WTC11 (cell line): Measurements from ENCODE around the gene BOLA2B. TPM values are rescaled to one million over a fixed set of nuclear protein-coding genes. Genes with fewer than 3 reads are reported as not detected.
"Not testable (repeated sequence)": the region's sequence is repeated elsewhere in the genome, so short reads cannot be mapped to it uniquely, and the experiment has no call there.

ENCODE experiments used
- ATAC-seq: fragments of 200-7000 bp; cut with Tn5 transposase; 2 replicates; pipeline ENCODE4 v1.10.0; 2021; ENCODE audit warnings: mild to moderate bottlenecking, moderate library complexity
- CTCF ChIA-PET: fragments of 300-600 bp; sonication (Branson Sonifier 250); formaldehyde crosslinking; loops from one replicate; lab custom pipeline; 2021; ENCODE audit warnings: antibody characterized with exemption; lab: Charles Lee
- POLR2A ChIA-PET: fragments of 350-600 bp; sonication (Branson Sonifier 250); formaldehyde crosslinking; loops from one replicate; lab custom pipeline; 2021; ENCODE audit warnings: antibody characterized with exemption; lab: Charles Lee
- DNase-seq: peaks from one replicate; pipeline ENCODE4 v3.0.0; 2021; ENCODE audit warnings: low spot score
- H3K27ac Mint-ChIP-seq: 2 replicates; pipeline ENCODE4 v1.8.0; 2021; ENCODE audit warnings: mixed read lengths
- H3K27me3 Mint-ChIP-seq: 2 replicates; pipeline ENCODE4 v1.8.0; 2021; ENCODE audit warnings: low read depth, mild to moderate bottlenecking, moderate library complexity, mixed read lengths
- H3K36me3 Mint-ChIP-seq: 2 replicates; pipeline ENCODE4 v1.8.0; 2021; ENCODE audit warnings: mixed read lengths
- H3K4me1 Mint-ChIP-seq: 2 replicates; pipeline ENCODE4 v1.8.0; 2022; ENCODE audit warnings: mixed read lengths
- H3K4me3 Mint-ChIP-seq: 2 replicates; pipeline ENCODE4 v1.8.0; 2021; ENCODE audit warnings: mild to moderate bottlenecking, moderate library complexity, mixed read lengths
- H3K9me3 Mint-ChIP-seq: 2 replicates; pipeline ENCODE4 v1.8.0; 2021; ENCODE audit warnings: mixed read lengths
- E2F1 ChIP-seq: sonication (generic); formaldehyde crosslinking; IDR thresholded peaks from 2 replicates; pipeline ENCODE4 v1.8.0; 2022; ENCODE audit warnings: mild to moderate bottlenecking, missing genetic modification reagents
- ELF4 ChIP-seq: sonication (generic); formaldehyde crosslinking; IDR thresholded peaks from 2 replicates; pipeline ENCODE4 v1.8.1; 2022; ENCODE audit warnings: low read depth, mild to moderate bottlenecking, moderate library complexity, missing genetic modification reagents
- ERG ChIP-seq: fragments of 250-450 bp; sonication (Bioruptor Pico); IDR thresholded peaks from 2 replicates; pipeline ENCODE4 v1.8.0; 2021; ENCODE audit warnings: mild to moderate bottlenecking
- ETV6 ChIP-seq: sonication (generic); formaldehyde crosslinking; IDR thresholded peaks from 2 replicates; pipeline ENCODE4 v1.8.1; 2022; ENCODE audit warnings: mild to moderate bottlenecking, missing genetic modification reagents
- GABPB1 ChIP-seq: sonication (generic); formaldehyde crosslinking; IDR thresholded peaks from 2 replicates; pipeline ENCODE4 v1.8.1; 2023; ENCODE audit warnings: mild to moderate bottlenecking, missing genetic modification reagents
- HMGXB4 ChIP-seq: sonication (generic); formaldehyde crosslinking; IDR thresholded peaks from 2 replicates; pipeline ENCODE4 v1.8.1; 2023; ENCODE audit warnings: mild to moderate bottlenecking, moderate library complexity, missing genetic modification reagents
- NR1H2 ChIP-seq: sonication (generic); formaldehyde crosslinking; IDR thresholded peaks from 2 replicates; pipeline ENCODE4 v1.9.0; 2021; ENCODE audit warnings: mild to moderate bottlenecking, moderate library complexity, missing genetic modification reagents
- NR2C2 ChIP-seq: sonication (generic); formaldehyde crosslinking; IDR thresholded peaks from 2 replicates; pipeline ENCODE4 v1.8.0; 2022; ENCODE audit warnings: mild to moderate bottlenecking, missing genetic modification reagents
- PREB ChIP-seq: sonication (generic); formaldehyde crosslinking; IDR thresholded peaks from 2 replicates; pipeline ENCODE4 v1.8.1; 2022; ENCODE audit warnings: mild to moderate bottlenecking, missing genetic modification reagents, moderate library complexity, borderline replicate concordance
- SMAD4 ChIP-seq: sonication (generic); formaldehyde crosslinking; IDR thresholded peaks from 2 replicates; pipeline ENCODE4 v1.8.0; 2022; ENCODE audit warnings: mild to moderate bottlenecking, missing genetic modification reagents
- TEAD1 ChIP-seq: sonication (generic); formaldehyde crosslinking; IDR thresholded peaks from 2 replicates; pipeline ENCODE4 v1.8.0; 2022; ENCODE audit warnings: mild to moderate bottlenecking, missing genetic modification reagents
- ZNF232 ChIP-seq: sonication (generic); formaldehyde crosslinking; IDR thresholded peaks from 2 replicates; pipeline ENCODE4 v1.8.0; 2022; ENCODE audit warnings: mild to moderate bottlenecking, missing genetic modification reagents
- total RNA-seq: library from RNA; stranded (reverse); gene quantifications from 3 replicates; pipeline ENCODE4 v1.2.3, GENCODE V29; 2021
- TF ChIP-seq, protein P1 (sequence below): sonication (generic); formaldehyde crosslinking; IDR thresholded peaks from 2 replicates; pipeline ENCODE4 v1.8.1; 2023; ENCODE audit warnings: mild to moderate bottlenecking, missing genetic modification reagents, moderate library complexity
- TF ChIP-seq, protein P2 (sequence below): sonication (generic); formaldehyde crosslinking; IDR thresholded peaks from 2 replicates; pipeline ENCODE4 v1.8.1; 2023; ENCODE audit warnings: mild to moderate bottlenecking, missing genetic modification reagents
- TF ChIP-seq, protein P3 (sequence below): sonication (generic); formaldehyde crosslinking; IDR thresholded peaks from 2 replicates; pipeline ENCODE4 v1.8.1; 2023; ENCODE audit warnings: mild to moderate bottlenecking, missing genetic modification reagents

The BOLA2B gene
- total RNA-seq, 1 experiment from 2014 or later = 206 TPM

DNA sequence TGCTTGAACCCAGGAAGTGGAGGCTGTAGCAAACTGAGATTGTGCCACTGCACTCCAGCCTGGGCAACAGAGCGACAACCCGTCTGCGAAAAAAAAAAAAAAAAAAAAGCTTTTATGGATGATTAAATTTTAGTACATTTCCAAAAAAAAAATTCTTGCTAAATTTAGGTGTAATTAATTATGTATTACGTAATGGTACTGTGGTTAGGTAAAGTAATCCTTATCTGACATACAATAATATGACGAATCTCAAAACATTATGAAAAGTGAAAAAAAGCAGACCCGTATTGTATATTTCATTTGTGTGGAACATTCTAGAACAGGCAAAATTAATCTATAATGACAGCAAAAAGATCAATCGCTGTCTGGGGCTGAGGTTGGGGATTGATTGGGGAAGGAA lies 20.4 kb downstream of the BOLA2B start (continued):
- TF ChIP-seq PREB (CRISPR knock-in tag) = no peak
- no peak for TF ChIP-seq NR2C2 (CRISPR knock-in tag)
- no peak for TF ChIP-seq GABPB1 (CRISPR knock-in tag)
- no peak for TF ChIP-seq E2F1 (CRISPR knock-in tag)
- TF ChIP-seq HMGXB4 = no peak
- TF ChIP-seq TEAD1 (CRISPR knock-in tag) = no peak
- TF ChIP-seq, all 79 proteins: peak for 0

DNA sequence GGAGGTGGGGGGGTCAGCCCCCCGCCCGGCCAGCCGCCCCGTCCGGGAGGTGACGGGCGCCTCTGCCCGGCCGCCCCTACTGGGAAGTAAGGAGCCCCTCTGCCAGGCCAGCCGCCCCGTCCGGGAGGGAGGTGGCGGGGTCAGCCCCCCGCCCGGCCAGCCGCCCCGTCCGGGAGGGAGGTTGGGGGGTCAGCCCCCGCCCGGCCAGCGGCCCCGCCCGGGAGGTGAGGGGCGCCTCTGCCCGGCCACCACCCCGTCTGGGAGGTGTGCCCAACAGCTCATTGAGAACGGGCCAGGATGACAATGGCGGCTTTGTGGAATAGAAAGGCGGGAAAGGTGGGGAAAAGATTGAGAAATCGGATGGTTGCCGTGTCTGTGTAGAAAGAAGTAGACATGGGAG lies 23.3 kb downstream of the BOLA2B start:
- POLR2A ChIA-PET, DNase-seq, H3K9me3 Mint-ChIP-seq, H3K4me1 Mint-ChIP-seq, ATAC-seq, CTCF ChIA-PET, H3K27ac Mint-ChIP-seq, H3K36me3 Mint-ChIP-seq, H3K4me3 Mint-ChIP-seq: not testable (repeated sequence)
- peaks cover 18% of the 10 kb centered on the region for H3K27me3 Mint-ChIP-seq

DNA sequence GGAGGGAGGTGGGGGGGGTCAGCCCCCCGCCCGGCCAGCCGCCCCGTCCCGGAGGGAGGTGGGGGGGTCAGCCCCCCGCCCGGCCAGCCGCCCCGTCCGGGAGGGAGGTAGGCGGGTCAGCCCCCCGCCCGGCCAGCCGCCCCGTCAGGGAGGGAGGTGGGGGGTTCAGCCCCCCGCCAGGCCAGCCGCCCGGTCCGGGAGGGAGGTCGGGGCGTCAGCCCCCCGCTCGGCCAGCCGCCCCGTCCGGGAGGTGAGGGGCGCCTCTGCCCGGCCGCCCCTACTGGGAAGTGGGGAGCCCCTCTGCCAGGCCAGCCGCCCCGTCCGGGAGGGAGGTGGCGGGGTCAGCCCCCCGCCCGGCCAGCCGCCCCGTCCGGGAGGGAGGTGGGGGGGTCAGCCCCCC lies 24.1 kb downstream of the BOLA2B start:
- H3K9me3 Mint-ChIP-seq, H3K36me3 Mint-ChIP-seq, POLR2A ChIA-PET, H3K4me1 Mint-ChIP-seq, H3K4me3 Mint-ChIP-seq, CTCF ChIA-PET, DNase-seq, H3K27ac Mint-ChIP-seq, ATAC-seq: not testable (repeated sequence)
- H3K27me3 Mint-ChIP-seq = peaks cover 23% of the 10 kb centered on the region

DNA sequence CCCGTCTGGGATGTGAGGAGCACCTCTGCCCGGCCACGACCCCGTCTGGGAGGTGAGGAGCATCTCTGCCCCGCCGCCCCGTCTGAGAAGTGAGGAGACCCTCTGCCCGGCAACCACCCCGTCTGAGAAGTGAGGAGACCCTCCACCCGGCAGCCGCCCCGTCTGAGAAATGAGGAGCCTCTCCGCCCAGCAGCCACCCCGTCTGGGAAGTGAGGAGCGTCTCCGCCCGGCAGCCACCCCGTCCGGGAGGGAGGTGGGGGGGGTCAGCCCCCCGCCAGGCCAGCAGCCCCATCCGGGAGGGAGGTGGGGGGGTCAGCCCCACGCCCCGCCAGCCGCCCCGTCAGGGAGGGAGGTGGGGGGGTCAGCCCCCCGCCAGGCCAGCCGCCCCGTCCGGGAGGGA lies 24.7 kb downstream of the BOLA2B start:
- CTCF ChIA-PET = interaction anchor here (1.9 kb wide), 1 partner anchor 57 kb away, joined by 6 read pairs; no protein-coding TSS in a partner anchor
- H3K27ac Mint-ChIP-seq, H3K4me1 Mint-ChIP-seq, DNase-seq, H3K36me3 Mint-ChIP-seq, H3K4me3 Mint-ChIP-seq, ATAC-seq, POLR2A ChIA-PET, H3K9me3 Mint-ChIP-seq: not testable (repeated sequence)
- H3K27me3 Mint-ChIP-seq = peaks cover 24% of the 10 kb centered on the region

GRCh38 chr16:30166202-30166902 lies 27.1 kb downstream of the BOLA2B start:
- ChIA-PET POLR2A (no interaction called here), CTCF (no interaction called here)
- no peak for ATAC-seq
- Mint-ChIP-seq H3K36me3 (peaks cover 2% of the 10 kb centered on the region; the same call in 1 of the 2 replicates), H3K27ac (no peak overlapping the region), H3K4me3 (no peak overlapping the region), H3K27me3 (peaks cover 21% of the 10 kb centered on the region), H3K4me1 (no peaks in the 10 kb centered on the region), H3K9me3 (peaks cover 3% of the 10 kb centered on the region; the same call in 1 of the 2 replicates)
- no peak for DNase-seq
- TF ChIP-seq E2F1 (CRISPR knock-in tag) (no peak), ETV6 (CRISPR knock-in tag) (no peak), SMAD4 (CRISPR knock-in tag) (no peak), ZNF232 (CRISPR knock-in tag) (no peak), ERG (no peak), ELF4 (CRISPR knock-in tag) (no peak), NR1H2 (CRISPR knock-in tag) (no peak)
- TF ChIP-seq, protein P1, sequence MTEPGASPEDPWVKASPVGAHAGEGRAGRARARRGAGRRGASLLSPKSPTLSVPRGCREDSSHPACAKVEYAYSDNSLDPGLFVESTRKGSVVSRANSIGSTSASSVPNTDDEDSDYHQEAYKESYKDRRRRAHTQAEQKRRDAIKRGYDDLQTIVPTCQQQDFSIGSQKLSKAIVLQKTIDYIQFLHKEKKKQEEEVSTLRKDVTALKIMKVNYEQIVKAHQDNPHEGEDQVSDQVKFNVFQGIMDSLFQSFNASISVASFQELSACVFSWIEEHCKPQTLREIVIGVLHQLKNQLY (CRISPR knock-in tag) = no peak
- TF ChIP-seq, protein P2, sequence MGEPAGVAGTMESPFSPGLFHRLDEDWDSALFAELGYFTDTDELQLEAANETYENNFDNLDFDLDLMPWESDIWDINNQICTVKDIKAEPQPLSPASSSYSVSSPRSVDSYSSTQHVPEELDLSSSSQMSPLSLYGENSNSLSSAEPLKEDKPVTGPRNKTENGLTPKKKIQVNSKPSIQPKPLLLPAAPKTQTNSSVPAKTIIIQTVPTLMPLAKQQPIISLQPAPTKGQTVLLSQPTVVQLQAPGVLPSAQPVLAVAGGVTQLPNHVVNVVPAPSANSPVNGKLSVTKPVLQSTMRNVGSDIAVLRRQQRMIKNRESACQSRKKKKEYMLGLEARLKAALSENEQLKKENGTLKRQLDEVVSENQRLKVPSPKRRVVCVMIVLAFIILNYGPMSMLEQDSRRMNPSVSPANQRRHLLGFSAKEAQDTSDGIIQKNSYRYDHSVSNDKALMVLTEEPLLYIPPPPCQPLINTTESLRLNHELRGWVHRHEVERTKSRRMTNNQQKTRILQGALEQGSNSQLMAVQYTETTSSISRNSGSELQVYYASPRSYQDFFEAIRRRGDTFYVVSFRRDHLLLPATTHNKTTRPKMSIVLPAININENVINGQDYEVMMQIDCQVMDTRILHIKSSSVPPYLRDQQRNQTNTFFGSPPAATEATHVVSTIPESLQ (CRISPR knock-in tag) = no peak
- TF ChIP-seq, protein P3, sequence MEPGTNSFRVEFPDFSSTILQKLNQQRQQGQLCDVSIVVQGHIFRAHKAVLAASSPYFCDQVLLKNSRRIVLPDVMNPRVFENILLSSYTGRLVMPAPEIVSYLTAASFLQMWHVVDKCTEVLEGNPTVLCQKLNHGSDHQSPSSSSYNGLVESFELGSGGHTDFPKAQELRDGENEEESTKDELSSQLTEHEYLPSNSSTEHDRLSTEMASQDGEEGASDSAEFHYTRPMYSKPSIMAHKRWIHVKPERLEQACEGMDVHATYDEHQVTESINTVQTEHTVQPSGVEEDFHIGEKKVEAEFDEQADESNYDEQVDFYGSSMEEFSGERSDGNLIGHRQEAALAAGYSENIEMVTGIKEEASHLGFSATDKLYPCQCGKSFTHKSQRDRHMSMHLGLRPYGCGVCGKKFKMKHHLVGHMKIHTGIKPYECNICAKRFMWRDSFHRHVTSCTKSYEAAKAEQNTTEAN (CRISPR knock-in tag) = no peak
